ENCODE data around the gene CXCR6.

Gene CXCR6

DNA sequence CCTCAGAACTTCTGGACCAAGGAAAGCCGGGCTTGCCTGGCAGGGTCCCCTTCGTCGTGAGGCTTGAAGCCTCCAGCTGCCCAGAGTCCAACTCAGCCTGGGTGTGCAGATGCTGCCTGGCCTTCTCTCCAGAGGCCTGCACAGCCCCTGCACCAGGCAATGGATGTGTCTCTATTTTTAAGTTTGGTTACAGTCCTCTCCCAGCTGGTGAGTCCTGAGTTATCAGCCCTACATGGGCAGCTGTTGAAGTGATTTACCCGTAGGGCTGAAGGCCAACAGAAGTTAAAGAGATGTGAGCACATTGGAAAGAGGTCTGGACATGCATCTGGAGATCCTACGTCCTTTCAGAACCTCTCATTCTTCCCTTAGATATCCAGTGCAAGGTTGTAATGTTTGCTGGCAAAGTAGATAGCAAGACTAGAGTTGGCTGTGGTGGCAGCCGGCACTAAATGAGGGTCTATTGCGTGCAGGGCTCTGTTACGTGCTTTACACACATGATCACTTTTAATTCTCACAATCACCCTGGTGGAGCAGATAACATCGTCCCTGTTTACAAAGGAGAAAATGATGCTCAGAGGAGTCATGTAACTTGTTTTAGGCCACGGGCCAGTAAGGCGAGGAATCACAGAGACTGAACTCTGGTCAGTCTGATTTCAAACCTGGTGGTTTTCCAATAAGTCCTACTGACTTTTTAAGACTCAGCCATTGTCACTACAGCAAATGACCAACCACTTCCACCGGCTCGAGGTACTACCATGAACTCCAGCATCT is 42.5 kb downstream of the CXCR6 start:
- no peaks in the 10 kb centered on the region for H3K9me2 ChIP-seq (replicated peaks; ENCODE audit: control insufficient read depth, low read length)
- no peaks in the 10 kb centered on the region for H3K27me3 ChIP-seq (ENCODE audit: control insufficient read depth, low read length)
- H3F3A ChIP-seq (ENCODE audit: control insufficient read depth, insufficient read depth): no peaks in the 10 kb centered on the region
- H3K4me1 ChIP-seq (ENCODE audit: control insufficient read depth, low read length): no peaks in the 10 kb centered on the region
- H3K36me3 ChIP-seq (ENCODE audit: control insufficient read depth, low read length): peaks cover 39% of the 10 kb centered on the region
- TF ChIP-seq CTCF (IDR thresholded peaks at IDR 0.05; ENCODE audit: low read depth, low read length, poor library complexity, severe bottlenecking): no peak
- TF ChIP-seq EZH2phosphoT487 (IDR thresholded peaks at IDR 0.05; ENCODE audit: borderline replicate concordance, low read length): no peak
- no peak overlapping the region for H3K4me3 ChIP-seq (ENCODE audit: low read length)
- no peak overlapping the region for H3K27ac ChIP-seq (ENCODE audit: low read depth, low read length)
- H3K4me2 ChIP-seq (ENCODE audit: low read length): no peak overlapping the region
- H3K9me3 ChIP-seq (ENCODE audit: control insufficient read depth, insufficient read depth, low read length): no peaks in the 10 kb centered on the region
- peaks cover 4% of the 10 kb centered on the region for H4K20me1 ChIP-seq (ENCODE audit: control insufficient read depth, insufficient read depth, low read depth, low read length)
- H3K79me2 ChIP-seq (ENCODE audit: control insufficient read depth, low read length): peaks cover 50% of the 10 kb centered on the region

- Histone ChIP-seq H3K9me2 (replicated peaks; ENCODE audit: control insufficient read depth, low read length) (no peaks in the 10 kb centered on the region), H3K27ac (ENCODE audit: low read depth, low read length) (no peak overlapping the region), H3K4me2 (ENCODE audit: low read length) (no peak overlapping the region), H3K36me3 (ENCODE audit: control insufficient read depth, low read length) (peaks cover 32% of the 10 kb centered on the region), H3F3A (ENCODE audit: control insufficient read depth, insufficient read depth) (no peaks in the 10 kb centered on the region), H3K27me3 (ENCODE audit: control insufficient read depth, low read length) (no peaks in the 10 kb centered on the region), H3K79me2 (ENCODE audit: control insufficient read depth, low read length) (peaks cover 55% of the 10 kb centered on the region), H3K4me3 (ENCODE audit: low read length) (no peak overlapping the region), H3K9me3 (ENCODE audit: control insufficient read depth, insufficient read depth, low read length) (no peaks in the 10 kb centered on the region), H3K4me1 (ENCODE audit: control insufficient read depth, low read length) (no peaks in the 10 kb centered on the region), H4K20me1 (ENCODE audit: control insufficient read depth, insufficient read depth, low read depth, low read length) (peaks cover 4% of the 10 kb centered on the region)
- TF ChIP-seq EZH2phosphoT487 (IDR thresholded peaks at IDR 0.05; ENCODE audit: borderline replicate concordance, low read length) (no peak), CTCF (IDR thresholded peaks at IDR 0.05; ENCODE audit: low read depth, low read length, poor library complexity, severe bottlenecking) (no peak)
Measured at GRCh38 chr3:45986303-45986982, 43.2 kb downstream of the CXCR6 start.

DNA sequence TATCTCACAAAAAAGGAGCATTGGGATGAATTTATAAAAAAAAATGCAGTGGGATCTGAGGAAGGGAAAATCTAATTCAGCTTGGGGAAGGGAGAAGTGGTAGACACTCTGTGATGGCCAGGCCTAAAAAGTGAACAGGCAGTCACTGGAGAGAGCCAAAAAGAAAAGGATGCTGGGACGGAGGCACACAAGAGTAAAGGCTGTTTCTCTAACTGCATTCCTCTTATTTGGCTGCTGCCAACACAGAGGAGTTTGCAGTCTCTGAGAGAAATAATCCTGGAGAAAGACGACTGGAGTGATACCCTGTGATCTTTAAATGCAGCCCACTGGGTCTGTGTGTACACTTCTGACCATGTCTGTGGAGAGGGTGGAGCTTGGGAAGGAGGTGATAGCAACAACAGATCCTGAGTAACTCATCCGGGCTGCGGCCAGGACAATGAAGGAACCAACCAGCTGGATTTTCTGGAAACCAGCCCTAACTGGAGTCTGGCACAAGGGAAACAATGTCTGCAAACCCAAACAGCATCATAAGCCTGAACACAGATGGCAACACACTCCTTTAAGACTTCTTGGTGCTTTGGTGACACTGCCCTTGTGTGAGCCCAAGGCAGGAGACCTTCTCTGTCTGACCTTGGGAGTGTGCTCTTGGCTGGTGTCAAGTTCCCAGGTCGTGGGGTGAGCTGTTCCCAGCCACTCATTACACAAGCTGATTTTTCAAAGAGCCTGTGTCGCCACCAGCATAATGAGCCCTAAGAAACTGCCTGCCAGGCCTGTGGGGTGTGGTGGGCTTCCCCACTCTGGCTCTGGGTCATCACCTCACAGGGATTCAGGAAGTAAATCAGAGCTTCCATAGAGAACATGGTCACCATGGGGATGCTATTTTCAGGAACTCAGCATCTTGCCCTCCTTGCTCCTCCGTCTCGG is 44.4 kb downstream of the CXCR6 start:
- Histone ChIP-seq H3K9me2 (replicated peaks; ENCODE audit: control insufficient read depth, low read length) (no peaks in the 10 kb centered on the region), H3K36me3 (ENCODE audit: control insufficient read depth, low read length) (peaks cover 23% of the 10 kb centered on the region), H3K4me2 (ENCODE audit: low read length) (no peak overlapping the region), H3K79me2 (ENCODE audit: control insufficient read depth, low read length) (peaks cover 67% of the 10 kb centered on the region), H3F3A (ENCODE audit: control insufficient read depth, insufficient read depth) (no peaks in the 10 kb centered on the region), H3K4me3 (ENCODE audit: low read length) (no peak overlapping the region), H4K20me1 (ENCODE audit: control insufficient read depth, insufficient read depth, low read depth, low read length) (peaks cover 4% of the 10 kb centered on the region), H3K4me1 (ENCODE audit: control insufficient read depth, low read length) (peaks cover 5% of the 10 kb centered on the region), H3K9me3 (ENCODE audit: control insufficient read depth, insufficient read depth, low read length) (no peaks in the 10 kb centered on the region), H3K27me3 (ENCODE audit: control insufficient read depth, low read length) (no peaks in the 10 kb centered on the region), H3K27ac (ENCODE audit: low read depth, low read length) (no peak overlapping the region)
- TF ChIP-seq EZH2phosphoT487 (IDR thresholded peaks at IDR 0.05; ENCODE audit: borderline replicate concordance, low read length) (no peak), CTCF (IDR thresholded peaks at IDR 0.05; ENCODE audit: low read depth, low read length, poor library complexity, severe bottlenecking) (no peak)

Measured in DOHH2 (cell line).